Measurements from ENCODE around the gene ARHGAP35.
A peak's percentile ranks its signal among the peaks of the same experiment; 100 is the strongest.
"Not testable (repeated sequence)": the region's sequence is repeated elsewhere in the genome, so short reads cannot be mapped to it uniquely, and the experiment has no call there.

Gene ARHGAP35

DNA sequence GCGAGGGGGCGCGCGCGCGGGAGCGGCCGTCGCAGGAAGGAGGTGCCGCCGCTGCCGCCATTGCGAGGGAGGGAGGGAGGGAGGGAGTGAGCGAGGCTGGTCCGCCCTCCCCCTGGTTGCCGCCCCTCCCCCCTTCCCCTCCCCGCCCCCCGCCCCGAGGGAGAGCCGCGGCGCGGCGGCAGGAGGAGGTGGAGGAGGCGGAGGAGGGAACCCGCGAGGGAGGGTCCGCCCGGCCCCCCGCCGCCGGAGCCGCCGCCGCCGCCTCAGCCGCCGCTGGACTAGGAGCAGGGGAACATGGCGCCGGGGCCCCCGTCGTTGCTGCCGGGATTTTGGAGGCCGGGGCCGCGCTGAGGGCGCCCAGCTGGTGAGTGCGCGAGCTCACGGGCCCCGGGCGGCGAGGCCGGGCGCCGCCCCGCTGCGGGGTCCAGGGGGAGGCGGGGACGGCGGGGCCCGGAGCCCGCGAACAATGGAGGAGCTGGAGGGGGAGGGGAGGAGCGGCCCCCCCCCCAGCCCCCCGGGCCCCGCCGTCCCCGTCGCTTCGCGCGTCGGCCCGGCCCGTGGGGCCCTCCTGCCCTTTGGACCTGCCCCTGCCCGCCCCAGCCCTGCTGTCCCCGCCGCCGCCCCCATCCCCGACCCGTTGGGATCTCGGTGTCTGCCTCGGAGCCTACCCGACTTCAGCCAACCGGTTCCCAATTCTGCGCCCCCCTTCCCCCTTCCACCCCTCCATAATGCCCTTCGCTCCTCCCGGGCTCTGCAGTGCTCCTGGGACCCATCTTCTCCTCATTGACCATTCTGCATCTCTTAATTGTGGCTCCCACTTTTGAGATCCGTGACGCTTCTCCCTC, at the start of gene ARHGAP35:
TSS of gene ARHGAP35 (plus strand) at position 152 of the 845 bp plus-strand sequence. CDS start 57,679 bp downstream, outside the sequence.
- DNase-seq (ENCODE audit: low spot score), result peak; percentile 93

DNA sequence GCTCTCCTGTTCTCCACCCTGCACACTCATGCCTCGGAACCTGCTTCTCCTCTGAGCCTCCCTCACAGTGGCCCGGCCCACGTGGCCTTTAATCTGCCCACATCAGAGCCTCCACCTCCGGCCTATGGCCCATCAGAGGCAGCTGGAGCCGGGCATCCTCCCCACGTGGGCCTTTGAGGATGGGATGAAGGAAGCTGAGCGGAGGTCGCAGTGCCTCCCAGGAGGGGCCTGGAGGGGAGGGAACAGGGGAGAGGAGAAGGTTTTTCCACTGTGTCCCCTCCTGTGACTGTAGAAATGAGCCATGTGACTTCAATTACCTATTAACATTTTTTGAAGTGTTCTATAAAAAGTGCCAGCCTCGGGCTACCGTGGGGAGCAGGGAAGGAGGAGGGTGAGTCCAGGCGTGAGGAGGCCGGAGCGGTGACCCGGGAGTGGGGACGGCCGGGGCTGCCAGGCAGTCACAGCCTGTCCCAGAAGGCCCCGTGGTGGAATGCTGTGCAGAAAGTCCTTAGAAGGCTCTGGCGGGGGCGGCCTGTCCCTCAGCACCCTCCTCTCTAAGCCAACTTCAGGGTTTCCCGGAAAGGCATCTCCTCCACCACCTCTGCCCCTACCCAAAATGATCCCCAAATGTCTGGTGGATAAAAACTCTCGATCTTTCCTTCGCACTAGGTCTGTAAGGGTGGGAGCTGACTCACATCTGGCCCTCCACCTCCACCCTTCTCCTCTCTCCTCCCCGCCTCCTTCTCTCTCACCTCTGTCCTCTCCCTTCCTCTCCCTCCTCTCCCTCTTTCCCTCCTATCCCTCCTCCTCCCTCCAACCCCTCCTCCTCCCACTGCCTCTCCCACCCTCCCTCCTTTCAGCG, 47.6 kb upstream of the ARHGAP35 start:
- no peak for DNase-seq (ENCODE audit: low spot score)

DNA sequence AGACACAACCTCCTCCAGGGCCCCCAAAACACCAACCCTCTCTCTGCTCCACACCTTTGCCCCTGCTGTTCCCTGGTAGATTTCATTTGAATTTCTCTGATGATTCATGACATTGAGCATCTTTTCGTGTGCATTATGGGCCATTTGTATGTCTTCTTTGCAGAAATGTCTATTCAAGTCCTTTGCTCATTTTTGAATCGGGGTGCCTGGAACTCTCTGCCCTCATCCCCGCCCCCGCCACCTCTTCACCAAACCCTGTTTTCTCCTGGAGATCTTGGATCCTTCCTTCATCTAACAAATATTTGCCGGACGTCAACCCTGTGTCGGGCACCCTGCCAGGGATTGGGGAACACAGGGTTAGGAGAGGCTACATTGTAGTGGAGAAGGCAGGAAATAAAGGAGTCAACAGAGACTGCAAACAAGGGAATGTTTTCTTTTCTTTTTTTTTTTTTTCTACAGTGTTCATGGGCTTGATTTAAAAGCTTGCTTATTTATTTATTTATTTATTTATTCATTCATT, 46.9 kb upstream of the ARHGAP35 start:
- DNase-seq (ENCODE audit: low spot score), result peak; percentile 29

DNA sequence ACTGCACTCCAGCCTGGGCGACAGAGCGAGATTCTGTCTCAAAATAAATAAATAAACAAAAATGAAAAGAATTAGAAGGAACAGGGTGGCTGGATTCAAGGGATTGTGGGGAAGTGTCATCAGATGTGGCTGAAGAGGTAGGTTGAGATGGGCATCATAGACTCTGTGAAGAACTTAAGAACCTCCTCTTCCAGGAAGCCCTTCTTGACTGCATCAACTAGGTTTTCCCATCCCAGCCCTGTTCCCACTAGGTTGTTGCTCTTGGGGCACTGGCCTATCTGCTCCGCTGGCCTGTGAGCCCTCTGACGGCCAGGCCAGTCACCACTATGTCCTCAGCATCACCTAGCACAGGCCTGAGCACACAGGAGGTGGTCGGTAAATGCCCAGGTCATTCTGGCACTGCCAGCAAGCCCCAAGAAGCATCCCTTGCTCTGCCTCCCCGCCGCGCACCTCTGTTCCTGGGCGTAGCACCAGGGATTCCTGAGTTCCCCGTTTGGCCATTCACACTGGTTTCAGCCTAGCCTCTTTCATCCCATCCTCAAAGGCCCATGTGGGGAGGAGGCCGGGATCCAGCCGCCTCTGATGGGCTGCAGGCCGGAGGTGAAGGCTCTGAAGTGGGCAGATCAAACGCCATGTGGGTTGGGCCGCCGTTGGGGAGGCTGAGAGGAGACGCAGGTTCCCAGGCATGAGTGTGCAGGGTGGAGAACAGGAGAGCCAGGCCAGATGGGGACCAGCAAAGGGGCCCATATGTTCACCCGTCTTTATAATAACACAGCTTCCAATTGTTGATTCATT, 44.8 kb upstream of the ARHGAP35 start:
- no peak for DNase-seq (ENCODE audit: low spot score)

DNA sequence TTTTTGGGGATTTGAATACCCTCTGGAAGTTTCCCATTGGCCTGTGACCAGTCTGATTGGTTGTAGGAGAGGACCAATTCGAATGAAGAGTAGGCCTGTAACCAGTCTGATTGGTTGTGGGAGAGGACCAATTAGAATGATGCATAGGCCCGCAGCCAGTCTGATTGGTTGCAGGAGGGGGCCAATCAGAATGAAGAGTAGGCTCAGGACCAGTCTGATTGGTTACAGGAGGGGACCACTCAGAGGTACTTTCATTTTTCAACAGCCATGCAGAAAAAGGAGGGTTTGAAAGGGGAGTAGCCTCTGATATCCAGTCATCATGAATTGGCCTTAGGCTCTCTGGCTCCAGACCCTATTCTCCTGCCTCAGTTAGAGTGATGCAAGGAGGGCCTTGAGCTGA, 42.0 kb upstream of the ARHGAP35 start:
- DNase-seq (ENCODE audit: low spot score), result no peak

DNA sequence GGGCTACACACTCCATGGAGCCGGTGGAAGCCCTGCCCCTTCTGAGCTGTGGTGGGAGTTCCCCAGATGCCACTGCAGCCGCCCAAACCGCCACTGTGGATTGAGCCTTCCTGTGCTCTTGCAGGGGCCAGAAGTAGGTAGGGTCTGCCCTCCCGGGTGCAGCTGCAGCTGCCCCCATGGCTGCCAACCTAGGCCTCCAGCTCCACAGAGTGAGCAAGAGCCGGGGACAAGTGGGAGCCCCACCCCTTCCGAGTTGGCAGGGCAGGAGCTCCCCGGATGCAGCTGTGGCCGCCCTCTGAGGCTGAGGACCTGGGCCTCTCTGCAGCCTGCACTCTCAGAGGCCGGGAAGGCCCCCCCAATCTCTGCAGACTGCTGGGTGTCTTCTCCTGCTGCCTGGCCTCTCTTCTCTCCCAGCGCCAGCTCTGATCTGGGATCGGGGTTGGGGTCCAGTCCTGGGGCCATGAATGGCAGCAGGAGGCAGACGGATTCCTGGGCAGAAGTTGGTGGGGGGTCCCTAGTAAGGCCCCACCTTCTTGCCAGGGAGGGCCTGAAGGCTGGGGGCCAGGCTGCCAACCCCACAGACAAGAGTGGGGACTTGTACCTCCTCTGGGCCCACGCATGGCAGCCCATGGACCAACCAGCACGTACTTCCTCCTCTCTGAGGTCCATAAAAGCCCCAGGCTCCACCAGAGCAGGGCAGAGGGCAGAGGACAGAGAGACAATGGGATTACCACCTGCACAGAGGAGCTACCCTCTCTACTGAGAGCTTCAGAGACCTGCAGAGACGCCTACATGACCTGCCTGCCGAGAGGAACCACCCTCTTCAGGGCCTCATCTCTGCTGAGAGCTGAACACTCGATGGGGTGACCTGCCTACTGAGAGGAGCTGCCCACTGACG, 39.0 kb upstream of the ARHGAP35 start:
- DNase-seq (ENCODE audit: low spot score), result no peak

DNA sequence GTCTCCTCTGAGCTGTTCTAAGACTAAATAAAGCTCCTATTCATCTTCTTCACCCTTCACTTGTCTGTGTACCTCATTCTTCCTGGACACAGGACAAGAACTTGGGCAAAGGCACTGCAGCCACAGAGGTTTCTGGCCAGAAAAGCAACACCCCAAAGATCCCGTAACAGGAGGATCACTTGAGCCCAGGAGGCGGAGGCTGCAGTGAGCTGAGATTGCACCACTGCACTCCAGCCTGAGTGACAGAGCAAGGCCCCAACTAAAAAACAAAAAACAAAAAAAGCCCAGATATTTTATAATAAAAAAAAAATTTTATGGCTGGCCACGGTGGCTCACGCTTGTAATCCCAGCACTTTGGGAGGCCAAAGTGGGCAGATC, 38.4 kb upstream of the ARHGAP35 start:
- not testable (repeated sequence) for DNase-seq (ENCODE audit: low spot score)

DNA sequence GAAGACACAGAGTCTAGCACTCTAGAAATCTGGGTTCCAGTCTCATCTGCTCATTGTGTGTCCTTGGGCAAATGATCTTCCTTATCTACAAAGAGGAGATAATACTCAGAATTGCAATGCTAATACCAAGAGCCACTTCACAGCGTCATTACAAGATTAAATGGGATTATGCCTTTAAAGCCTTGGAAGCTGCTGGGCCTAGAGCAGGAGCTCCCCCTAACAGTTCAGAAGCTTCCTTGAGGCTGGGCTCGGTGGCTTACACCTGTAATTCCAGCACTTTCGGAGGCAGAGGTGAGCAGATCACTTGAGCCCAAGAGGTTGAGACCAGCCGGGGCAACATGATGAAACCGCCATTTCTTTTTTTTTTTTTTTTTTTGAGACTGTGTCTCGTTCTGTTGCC, 37.7 kb upstream of the ARHGAP35 start:
- no peak for DNase-seq (ENCODE audit: low spot score)

DNA sequence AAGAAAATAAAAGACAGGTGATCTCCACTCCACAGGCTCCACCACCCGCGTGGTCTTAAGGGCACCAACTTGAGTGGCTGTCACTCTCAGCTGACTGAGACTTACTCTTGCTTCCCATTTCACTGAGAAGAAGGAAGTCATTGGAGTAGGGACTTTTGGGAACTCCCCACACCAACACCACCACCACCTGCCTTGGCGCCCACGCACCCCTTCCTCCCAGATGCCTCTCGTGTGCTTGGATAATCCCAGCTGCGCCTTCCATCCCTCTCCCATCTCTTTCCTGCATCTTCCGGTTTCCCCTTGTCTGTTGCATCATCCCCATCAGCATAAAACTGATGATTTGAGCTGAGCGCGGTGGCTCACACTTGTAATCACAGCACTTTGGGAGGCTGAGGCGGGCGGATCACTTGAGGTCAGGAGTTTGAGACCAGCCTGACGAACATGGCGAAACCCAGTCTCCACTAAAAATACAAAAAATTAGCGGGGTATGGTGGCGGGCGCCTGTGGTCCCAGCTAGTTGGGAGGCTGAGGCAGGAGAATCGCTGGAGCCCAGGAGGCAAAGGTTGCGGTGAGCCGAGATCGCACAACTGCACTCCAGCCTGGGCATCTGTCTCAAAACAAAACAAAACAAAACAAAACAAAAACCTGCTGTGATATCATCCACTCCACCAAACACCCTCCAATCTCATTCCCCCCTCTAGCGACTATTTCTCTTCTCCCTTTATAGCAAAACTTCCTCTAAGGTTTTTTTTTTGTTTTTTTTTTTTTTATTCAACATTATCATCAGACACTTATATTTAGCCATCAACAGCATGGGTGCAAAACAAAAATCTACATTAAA, 35.7 kb upstream of the ARHGAP35 start:
- DNase-seq (ENCODE audit: low spot score), result no peak

DNA sequence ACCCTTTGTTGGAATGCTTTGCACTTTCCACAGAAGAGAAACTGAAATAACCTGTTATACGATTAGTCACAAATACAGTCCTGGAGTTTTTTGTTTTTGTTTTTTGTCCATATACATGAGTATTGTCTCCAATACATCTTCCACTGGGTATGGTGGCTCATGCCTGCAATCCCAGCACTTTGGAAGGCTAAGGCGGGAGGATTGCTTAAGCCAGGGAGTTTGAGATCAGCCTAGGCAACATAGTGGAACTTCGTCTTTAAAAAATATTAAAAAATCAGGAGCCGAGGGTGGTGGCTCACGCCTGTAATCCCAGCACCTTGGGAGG, 35.1 kb upstream of the ARHGAP35 start:
- DNase-seq (ENCODE audit: low spot score), result no peak

DNA sequence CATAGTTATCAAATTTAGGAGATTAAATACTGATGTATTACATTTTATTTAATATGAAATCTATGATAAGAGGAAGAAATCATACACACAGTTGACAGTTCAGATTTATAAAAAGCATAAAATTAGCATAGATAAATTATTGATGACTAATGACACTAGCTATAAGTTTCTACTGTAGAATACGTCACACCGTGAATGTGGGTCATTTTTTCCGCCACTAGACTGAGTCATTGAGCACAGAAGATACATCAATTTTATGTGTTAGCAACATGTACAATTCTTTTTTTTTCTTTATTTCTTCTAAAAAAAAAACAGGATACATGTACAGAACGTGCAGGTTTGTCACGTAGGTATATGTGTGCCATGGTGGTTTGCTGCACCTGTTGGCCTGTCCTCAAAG, 32.3 kb upstream of the ARHGAP35 start:
- DNase-seq (ENCODE audit: low spot score), result no peak

DNA sequence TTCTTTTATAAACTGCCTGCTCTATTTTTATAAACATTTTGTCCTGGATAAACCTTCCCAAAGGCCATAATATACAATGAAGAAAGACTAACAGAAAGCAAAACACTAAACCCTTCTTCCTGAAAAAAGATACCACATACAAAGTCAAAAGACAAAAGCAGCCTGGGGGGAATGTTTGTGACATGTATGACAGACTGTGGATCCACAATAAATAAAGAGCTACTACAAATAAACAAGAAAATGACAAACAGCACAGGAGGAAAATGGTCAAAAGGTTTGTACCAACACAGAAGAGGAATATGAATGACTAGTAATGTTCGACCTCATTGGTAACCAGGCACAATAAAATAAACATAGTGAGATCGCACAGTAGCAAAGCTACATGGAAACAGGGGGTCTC, 29.9 kb upstream of the ARHGAP35 start:
- no peak for DNase-seq (ENCODE audit: low spot score)

DNA sequence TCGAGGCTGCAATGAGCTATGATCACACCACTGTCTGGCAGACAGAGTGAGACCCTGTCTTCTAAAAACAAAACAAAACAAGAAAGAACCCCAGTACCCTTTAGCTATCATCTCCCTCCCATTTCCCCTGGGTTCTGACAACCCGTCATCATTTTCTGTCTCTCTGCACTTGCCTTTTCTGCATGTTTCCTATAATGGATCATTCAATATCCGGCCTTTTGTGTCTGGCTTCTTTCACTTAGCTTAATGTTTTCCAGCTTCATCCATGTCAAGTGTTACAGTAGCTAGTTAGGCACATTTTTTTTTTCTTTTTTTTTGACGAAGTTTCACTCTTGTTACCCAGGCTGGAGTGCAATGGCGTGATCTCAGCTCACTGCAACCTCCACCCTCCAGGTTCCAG, 26.7 kb upstream of the ARHGAP35 start:
- DNase-seq (ENCODE audit: low spot score), result no peak

DNA sequence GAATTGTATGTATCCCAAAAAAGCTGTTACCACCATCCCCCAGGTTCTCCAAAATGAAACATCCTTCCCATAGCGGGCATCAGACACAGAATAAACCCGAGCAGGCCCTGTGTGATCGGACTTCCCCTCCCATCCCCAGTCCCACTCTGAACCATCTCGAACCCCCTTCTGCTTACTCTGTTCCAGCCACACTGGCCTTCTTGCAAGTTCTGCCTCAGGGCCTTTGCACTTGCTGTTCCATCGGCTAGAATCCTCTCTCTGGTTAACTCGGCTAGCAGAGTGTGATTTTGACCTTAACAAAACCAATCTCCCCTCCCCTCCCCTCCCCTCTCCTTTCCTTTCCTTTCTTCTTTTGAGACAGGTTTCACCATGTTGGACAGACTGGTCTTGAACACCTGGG, 25.8 kb upstream of the ARHGAP35 start:
- no peak for DNase-seq (ENCODE audit: low spot score)

DNA sequence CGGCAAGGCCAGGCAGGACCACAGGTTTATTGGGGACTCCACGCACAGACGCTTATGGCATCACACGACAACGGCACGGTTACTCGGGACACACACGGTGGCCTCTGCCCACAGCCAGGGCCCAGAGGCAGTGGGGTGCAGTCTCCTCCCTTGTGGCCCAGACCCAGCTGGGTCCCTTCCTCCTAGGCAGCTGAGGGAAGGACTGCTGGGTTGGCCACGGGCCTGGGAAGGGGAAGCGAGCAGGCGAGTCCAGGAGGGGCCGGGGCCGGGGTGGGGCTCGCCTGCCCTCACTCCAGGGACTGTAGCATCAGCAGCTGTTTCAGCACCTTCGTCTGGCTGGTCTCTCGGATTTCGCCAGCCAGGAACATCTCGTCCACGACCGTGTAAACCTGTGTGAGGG, 22.6 kb upstream of the ARHGAP35 start:
- no peak for DNase-seq (ENCODE audit: low spot score)

DNA sequence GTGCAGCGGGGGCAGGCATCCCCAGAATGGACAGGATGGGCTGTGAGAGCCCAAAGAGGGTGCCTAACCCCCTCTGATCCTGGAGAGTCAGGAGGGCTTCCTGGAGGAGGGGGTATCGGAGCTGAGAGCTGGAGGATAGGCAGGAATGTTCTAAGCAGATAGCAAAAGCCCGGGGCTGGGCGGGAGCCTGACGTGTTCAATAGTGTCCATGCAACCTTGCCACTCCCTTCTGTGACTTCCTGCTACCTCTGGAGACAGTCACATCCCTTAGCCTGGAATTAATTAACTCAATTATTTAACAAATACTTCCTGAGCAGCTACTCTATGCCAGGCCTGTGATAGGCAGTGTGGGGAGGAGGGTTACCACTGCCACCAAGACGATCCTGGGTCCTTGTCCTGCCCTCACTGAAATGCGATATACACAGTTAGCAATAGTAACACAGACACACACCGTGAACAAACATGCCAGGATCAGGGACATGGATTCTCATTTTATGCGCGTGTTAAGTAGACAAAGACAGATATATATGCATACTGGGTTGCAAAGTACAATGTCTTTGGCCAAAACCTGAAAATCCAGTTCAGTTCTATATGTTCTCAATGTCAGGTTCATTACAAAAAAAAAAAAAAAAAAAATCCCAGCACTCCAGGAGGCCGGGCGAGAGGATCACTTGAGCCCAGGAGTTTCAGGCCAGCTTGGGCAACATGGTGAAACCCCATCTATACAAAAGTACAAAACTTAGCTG, 20.9 kb upstream of the ARHGAP35 start:
- no peak for DNase-seq (ENCODE audit: low spot score)

DNA sequence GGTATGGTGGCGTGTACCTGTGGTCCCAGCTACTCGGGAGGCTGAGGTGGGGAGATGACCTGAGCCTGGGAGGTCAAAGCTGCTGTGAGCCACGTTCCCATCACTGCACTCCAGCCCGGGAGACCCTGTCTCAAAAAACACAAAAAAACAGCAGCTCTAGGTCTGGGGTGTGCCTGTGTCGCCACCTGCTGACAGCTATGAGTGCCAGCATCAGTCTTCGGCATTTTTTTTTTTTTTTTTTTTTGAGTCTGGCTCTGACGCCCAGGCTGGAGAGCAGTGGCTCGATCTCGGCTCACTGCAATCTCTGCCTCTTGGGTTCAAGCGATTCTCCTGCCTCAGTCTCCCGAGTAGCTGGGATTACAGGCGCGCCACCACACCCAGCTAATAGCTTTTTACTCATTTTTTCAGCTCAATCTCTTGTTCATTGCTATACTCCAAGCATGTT, 20.3 kb upstream of the ARHGAP35 start:
- peak; percentile 63 for DNase-seq (ENCODE audit: low spot score)

DNA sequence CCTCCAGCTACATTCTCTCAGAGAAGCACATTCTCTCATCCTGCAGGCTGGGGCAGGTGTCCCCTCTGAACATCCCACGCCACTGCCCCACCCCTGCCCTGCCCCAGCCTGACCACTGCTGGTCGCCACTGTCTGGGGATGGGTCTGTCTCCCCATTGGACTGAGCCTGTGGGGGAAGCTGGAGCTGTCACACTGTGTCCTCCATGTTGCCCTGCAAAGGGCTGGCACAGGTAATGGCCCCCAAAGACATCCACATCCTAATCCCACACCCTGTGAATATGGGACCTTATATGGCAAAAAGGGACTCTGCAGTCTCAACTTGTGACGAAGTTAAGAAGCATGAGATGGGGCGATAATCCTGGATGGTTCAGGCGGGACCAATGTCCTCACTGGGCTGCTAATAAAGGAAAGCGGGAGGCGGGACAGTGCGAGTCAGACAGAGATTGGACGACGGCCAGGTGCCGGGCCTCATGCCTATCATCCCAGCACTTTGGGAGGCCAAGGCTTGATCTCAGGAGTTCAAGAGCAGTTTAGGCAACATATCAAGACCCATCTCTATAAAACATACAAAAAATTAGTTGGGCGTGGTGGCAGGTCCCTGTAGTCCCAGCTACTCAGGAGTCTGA, 19.2 kb upstream of the ARHGAP35 start:
- DNase-seq (ENCODE audit: low spot score), result peak; percentile 57

DNA sequence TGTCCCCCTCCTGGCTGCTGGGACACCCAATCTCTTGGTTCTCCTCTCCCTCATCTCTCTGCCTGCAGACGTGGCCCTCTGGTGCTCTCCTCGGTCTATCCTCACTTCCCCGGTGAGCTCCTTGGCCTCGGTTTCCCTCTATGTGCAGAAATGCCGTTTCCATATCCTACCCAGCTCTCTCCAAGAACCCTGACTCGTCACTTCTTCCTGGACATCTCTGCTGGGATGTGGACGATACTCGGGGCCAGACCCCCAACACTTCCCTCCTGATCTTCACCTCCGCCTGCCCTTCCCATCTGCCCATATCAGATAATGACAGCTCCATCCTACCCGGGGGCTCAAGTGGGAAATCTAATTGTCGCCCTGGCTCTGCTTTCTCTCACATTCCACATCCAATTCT, 18.0 kb upstream of the ARHGAP35 start:
- no peak for DNase-seq (ENCODE audit: low spot score)

Data from AG08396 (cell line).